T-helper 22 cell (primary cell): ENCODE data around the gene PRR12.

Source experiments
- DNase-seq: peaks from one replicate; pipeline ENCODE4 v3.0.0-alpha.2; 2020; ENCODE audit warnings: low read depth

Gene PRR12

GRCh38 chr19:49565261-49565660, 25.7 kb upstream of the PRR12 start:
- no peak for DNase-seq

- no peak for DNase-seq
These were observed 24.7 kb upstream of the PRR12 start for GRCh38 chr19:49566302-49566701.

GRCh38 chr19:49567861-49568441, 23.0 kb upstream of the PRR12 start:
- DNase-seq, result peak; percentile 76

- DNase-seq, result peak; percentile 43
These were observed 20.7 kb upstream of the PRR12 start for GRCh38 chr19:49570138-49570856.

- DNase-seq, result no peak
These were observed 19.8 kb upstream of the PRR12 start for GRCh38 chr19:49570997-49571676.

GRCh38 chr19:49573009-49573408, 18.0 kb upstream of the PRR12 start:
- no peak for DNase-seq

- DNase-seq, result no peak
These were observed 17.6 kb upstream of the PRR12 start for GRCh38 chr19:49573425-49573824.

GRCh38 chr19:49574206-49574755, 16.7 kb upstream of the PRR12 start:
- DNase-seq, result no peak

- no peak for DNase-seq
These were observed 11.8 kb upstream of the PRR12 start for GRCh38 chr19:49579193-49579592.

GRCh38 chr19:49579947-49580263, 11.1 kb upstream of the PRR12 start:
- DNase-seq, result no peak

- DNase-seq, result peak; percentile 93
These were observed 10.5 kb upstream of the PRR12 start, which contains the start of gene NOSIP for GRCh38 chr19:49580264-49581006. NOSIP (minus strand) TSS chr19:49580556; CDS start chr19:49560691, 19,865 bp downstream.

GRCh38 chr19:49581007-49581508, 9.9 kb upstream of the PRR12 start, which contains the start of gene PRRG2:
PRRG2 (plus strand) TSS chr19:49581316; CDS start chr19:49583220, 1,904 bp downstream.
- no peak for DNase-seq

- no peak for DNase-seq
These were observed 7.7 kb upstream of the PRR12 start for GRCh38 chr19:49583239-49583638.

- DNase-seq, result no peak
These were observed 6.0 kb upstream of the PRR12 start for GRCh38 chr19:49585023-49585422.

- DNase-seq, result no peak
These were observed 3.8 kb upstream of the PRR12 start for GRCh38 chr19:49587227-49587626.

GRCh38 chr19:49588365-49589122, 2.4 kb upstream of the PRR12 start:
- peak; percentile 26 for DNase-seq

- DNase-seq, result no peak
These were observed 1.5 kb upstream of the PRR12 start for GRCh38 chr19:49589502-49589905.

GRCh38 chr19:49590071-49590970, 661 bp upstream of the PRR12 start:
- peak; percentile 90 for DNase-seq

- DNase-seq, result peak; percentile 39
These were observed 926 bp downstream of the PRR12 start for GRCh38 chr19:49591731-49592485.
